DMS53 (cell line): ENCODE measurements around the gene THTPA.
"Not testable (repeated sequence)": the region's sequence is repeated elsewhere in the genome, so short reads cannot be mapped to it uniquely, and the experiment has no call there.

Experiments
- DNase-seq: peaks from one replicate; lab custom pipeline; 2025; lab: John Stamatoyannopoulos, UW

THTPA gene

DNA sequence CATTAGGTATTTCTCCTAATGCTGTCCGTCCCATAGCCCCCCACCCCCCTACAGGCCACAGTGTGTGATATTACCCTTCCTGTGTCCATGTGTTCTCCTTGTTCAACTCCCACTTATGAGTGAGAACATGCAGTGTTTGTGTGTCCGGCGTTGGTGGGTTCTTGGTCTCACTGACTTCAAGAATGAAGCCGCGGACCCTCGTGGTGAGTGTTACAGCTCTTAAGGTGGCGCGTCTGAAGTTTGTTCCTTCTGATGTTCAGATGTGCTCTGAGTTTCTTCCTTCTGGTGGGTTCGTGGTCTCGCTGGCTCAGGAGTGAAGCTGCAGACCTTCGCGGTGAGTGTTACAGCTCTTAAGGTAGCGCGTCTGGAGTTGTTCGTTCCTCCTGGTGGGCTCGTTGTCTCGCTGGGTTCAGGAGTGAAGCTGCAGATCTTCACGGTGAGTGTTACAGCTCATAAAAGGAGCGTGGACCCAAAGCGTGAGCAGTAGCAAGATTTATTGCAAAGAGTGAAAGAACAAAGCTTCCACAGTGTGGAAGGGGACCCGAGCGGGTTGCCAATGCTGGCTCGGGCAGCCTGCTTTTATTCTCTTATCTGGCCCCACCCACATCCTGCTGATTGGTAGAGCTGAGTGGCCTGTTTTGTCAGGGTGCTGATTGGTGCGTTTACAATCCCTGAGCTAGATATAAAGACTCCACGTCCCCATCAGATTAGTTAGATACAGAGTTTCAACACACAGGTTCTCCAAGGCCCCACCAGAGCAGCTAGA, 27.9 kb downstream of the THTPA start:
- not testable (repeated sequence) for DNase-seq

DNA sequence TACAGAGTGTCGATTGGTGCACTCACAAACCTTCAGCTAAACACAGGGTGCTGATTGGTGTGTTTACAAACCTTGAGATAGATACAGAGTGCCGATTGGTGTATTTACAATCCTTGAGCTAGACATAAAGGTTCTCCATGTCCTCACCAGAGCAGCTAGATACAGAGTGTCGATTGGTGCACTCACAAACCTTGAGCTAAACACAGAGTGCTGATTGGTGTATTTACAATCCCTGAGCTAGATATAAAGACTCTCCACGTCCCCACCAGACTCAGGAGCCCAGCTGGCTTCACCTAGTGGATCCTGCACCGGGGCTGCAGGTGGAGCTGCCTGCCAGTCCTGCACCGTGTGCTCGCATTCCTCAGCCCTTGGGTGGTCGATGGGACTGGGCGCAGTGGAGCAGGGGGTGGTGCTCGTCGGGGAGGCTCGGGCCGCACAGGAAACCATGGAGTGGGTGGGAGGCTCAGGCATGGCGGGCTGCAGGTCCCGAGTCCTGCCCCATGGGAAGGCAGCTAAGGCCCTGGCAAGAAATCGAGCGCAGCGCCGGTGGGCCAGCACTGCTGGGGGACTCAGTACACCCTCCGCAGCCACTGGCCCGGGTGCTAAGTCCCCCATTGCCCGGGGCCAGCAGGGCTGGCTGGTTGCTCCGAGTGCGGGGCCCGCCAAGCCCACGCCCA, 28.6 kb downstream of the THTPA start:
- DNase-seq = not testable (repeated sequence)

DNA sequence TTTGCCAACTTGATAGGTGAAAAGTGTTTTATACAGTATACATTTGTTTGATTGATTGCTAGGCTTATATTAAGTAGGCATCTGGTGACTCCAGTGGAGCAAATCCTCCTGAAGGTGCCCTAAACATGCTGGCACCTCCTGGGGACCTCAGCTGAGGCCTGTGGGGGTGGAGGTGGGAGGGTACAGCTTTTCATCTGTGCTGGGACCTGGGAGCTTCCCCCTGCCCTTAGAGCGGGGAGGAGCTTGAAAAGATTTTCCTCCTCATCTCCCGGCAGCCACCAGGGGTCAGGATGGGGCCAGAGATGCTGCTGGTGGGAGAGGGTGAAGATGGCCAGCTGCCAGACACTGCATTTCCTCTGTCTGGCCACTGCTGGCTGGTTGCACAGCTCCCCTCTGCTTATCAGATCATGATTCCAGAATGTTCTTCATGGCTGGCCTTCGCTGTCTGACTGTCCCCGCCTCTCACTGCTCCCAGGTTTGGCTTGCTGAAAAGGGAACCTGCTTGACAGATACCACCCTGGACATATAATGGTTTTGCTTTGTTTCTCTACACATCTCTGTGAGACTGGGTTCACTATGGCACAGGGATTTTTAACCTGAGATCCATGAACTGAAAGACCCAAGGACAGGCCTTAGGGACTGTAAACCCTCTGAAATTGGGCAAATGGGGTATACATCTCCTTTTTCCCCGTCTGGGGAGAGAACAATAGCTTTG, 33.0 kb downstream of the THTPA start:
- DNase-seq = peak; percentile 90

DNA sequence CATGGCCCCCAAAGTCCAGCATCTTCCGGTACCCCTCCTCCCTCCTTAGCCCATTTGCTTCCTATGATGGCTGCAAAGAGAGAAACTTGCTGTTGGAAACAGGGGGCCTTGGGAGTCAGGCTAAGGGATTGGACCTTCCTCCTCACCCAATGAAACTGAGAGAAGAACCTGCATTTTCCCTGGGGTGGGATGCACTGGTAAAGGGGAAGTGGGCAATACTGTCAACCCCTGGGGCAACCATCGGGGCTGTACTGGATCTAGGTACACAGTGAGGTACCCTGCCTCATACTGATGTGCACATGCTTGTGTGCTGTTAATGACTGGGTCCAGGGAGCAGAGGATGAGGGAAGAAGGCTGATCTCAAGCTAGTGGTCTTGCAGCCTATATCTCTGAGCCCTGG, 33.5 kb downstream of the THTPA start:
- DNase-seq = no peak

DNA sequence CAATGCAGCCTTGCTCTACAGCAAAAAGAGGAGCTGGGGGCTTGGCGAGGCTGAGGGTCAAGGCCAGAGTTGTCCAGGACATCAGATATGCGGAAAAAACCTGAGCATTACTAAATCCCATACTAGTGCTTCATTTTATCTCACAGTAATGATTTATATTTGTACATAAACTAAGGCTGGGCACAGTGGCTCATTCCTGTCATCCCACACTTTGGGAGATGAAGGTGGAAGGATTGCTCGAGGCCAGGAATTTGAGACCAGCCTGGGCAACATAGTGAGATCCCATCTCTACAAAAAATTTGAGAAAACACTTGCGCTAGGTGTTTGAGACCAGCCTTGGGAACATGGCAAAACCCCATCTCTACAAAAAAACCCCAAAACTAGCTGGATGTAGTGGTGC, 34.1 kb downstream of the THTPA start:
- DNase-seq = no peak

DNA sequence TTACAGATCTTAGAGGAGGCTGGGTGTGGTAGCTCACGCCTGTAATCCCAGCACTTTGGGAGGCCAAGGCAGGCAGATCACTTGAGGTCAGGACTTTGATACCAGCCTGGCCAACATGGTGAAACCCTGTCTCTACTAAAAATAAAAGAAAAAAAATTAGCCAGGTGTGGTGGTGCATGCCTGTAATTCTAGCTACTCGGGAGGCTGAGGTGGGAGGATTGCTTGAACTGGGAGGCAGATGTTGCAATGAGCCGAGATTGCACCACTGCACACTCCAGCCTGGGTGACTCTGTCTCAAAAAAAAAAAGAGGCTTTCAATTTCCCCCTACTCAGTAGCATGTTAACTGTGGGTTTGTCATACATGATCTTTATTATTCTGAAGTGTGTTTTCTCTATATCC, 38.1 kb downstream of the THTPA start:
- not testable (repeated sequence) for DNase-seq

DNA sequence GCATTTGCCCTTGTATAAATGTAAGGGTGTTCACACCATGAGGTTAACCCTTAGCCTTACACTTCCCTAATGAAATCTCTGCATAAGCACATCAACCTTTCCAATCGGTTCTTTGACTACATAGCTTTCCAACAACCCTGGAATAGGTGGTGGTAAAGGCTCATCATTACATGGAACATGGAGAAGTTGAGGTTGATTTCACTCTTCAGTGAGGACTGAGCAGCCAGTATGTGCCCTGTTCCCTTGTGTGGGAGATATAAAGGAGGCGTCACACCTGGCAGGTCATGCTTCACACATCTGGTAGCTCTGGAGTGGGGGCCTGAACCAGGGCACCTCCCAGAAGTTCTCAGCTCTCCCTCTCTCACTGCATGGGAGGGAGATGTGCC, 44.2 kb downstream of the THTPA start:
- no peak for DNase-seq

DNA sequence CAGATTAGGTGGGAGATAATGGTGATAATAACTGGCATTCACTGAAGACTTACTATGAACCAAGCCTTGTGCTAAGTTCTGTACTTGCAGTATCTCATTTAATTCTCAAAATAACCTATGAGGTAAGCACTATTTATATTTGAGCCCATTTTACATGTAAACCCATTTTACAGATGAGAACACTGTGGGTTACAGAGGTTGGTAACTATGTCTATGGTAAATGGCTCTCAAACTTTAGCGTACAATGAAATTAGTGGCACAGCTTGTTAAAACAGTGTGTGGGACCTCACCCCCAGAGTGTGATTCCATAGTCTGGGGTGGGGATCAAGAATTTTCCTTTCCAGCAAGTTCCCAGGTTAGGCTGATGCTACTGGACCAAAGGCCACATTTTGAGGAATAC, 44.7 kb downstream of the THTPA start:
- DNase-seq = no peak

DNA sequence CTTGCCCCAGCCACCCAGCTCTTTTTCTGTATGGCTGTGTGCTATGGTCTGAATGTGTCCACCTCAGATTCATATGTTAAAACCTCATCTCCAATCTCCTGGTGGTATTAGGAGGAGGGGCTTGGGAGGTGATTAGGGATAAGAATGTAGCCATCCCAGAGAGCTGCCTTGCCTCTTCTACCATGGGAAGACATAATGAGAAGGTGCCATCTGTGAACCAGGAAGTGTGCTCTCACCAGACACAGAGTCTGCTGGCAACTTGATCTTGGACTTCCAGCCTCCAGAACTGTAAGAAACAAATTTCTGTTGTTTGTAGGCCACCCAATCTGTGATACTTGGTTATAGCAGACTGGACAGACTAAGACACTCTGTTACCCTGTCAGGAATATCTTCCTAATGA, 45.4 kb downstream of the THTPA start:
- peak; percentile 38 for DNase-seq

DNA sequence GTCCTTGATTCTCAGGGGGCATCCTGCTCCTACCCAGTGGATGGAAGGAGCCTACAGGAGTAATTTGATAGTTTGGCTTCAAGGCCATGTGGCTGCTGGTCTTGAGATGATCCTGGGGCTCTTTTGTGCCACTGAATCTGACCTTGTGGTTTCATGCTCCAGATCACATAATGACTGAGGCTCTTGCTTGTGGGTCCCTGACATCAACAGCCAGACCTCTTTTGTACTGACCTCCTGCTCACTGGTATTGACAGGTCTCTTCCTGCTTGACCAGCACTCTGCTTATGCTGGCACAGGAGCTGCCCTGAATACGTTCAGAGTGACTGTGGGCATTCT, 45.7 kb downstream of the THTPA start:
- DNase-seq = peak; percentile 44

DNA sequence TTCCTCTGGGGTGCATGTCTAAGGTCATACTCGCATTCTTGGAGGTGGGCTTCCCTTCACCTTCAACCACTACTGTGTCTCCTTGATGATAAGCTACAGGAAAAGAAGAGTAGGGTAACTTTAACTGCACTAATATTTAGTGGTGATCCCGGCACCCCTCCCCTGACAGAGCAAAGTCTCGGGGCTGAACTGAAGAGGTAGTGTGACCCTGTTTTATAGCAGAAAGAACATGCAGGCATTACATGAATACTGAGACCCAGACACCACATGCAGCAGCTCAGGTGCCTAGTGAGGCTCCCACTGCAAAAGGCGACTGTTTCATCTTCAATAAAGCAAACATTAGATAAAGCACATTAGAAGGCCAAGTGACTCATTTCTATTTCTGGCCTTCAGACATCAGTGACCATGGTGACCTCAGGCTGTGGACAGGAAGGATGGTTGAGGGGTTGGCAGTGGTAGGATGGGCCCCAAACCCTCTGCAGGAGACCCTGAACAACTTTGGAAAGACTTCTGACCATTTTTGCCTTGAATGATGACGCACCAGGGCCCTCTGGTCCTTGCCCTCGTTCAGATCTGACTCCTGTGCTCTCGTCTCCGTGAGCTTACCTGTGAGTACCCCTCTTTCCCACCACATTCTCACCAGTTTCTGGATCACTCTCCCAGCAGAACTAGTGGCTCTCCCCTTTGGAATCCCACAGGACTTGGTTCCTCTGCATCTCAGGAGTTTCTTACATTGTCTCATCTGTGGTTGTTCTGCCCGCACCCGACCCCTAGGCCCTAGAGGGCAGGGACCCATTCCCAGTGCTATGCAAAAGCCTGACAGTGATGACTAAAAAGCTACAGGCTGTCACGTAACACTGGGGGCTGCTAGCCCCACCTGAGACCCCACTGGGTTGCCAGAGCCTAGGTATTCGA, 46.4 kb downstream of the THTPA start:
- peak; percentile 80 for DNase-seq

DNA sequence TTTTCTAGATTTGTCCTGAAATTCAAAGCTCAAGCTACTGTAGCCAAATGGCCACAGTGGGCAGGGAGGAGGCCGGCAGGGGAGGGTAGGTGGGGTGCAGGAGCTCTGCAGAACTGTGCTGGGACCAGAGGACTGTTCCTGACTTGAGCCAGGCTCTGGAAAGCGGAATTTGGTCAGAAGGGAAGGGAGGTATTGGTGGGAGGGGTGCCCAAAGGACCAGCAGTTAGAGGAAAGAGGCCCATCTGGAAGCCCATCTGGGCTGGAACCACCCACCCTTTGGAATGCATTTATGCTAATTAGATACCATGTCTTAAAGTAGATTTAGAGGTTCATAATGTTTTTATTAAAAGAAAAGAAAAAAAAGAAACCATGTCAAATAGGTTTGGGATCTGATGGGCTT, 47.0 kb downstream of the THTPA start:
- DNase-seq = no peak

DNA sequence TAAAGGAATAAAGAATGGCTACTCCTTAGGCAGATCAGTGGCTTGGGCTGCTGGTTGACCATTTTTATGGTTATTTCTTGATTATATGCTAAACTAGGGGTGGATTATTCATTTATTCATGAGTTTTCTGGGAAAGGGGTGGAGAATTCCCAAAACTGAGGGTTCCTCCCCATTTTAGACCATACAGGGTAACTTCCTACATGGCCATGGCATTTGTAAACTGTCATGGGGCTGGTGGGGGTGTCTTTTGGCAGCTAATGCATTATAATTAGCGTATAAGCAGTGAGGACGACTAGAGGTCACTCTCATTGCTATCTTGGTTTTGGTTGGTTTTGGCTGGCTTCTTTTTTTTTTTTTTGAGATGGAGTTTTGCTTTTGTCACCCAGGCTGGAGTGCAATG, 48.1 kb downstream of the THTPA start:
- DNase-seq = no peak

DNA sequence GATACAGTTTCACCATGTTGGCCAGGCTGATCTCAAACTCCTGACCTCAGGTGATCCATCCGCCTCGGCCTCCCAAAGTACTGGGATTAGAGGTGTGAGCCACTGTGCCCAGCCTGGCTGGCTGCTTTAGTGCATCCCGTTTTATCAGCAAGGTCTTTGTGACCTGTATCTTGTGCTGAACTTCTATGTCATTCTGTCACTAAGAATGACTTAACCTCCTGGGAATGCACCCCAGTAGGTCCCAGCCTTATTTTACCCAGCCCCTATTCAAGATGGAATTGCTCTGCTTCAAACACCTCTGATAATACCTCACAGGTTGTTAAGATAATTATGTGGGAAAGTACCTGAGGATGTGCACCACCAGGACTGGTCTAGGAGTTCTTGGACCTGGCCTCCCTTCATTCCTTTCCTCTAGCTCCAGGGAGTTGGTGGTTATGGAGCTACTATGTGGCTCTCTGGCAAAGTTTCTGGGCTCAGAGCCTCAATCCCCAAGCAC, 48.7 kb downstream of the THTPA start:
- DNase-seq = no peak

DNA sequence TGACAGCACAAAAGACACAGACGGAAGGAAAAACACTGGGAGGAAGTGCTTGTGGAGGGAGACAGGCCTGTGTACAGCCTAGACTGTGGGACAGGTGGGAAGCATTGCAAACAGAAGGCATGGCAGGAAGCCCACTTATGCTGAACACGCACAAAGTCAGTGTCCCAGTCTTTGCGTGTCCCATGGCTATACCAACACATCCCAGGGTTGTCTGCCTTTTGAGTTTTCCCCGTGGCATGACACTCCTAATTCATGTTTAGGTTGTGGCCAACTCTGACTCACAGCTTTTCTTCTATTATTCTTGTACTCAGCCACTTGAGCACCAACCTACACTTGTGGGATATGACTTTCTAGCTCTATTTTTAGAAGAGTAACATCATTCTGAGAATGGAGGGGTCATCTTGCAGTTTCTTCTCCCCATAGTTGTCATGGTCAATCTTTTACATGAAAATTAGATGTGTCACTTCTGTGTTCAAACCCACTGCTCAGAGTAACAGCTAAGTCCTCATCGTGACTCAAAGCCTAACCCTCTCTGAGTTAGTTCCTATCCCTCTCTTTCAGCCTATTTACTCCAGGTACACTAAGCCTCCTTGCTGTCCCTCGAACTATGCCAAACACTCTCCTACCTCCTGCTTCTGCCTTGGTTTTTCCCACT, 50.0 kb downstream of the THTPA start:
- no peak for DNase-seq

DNA sequence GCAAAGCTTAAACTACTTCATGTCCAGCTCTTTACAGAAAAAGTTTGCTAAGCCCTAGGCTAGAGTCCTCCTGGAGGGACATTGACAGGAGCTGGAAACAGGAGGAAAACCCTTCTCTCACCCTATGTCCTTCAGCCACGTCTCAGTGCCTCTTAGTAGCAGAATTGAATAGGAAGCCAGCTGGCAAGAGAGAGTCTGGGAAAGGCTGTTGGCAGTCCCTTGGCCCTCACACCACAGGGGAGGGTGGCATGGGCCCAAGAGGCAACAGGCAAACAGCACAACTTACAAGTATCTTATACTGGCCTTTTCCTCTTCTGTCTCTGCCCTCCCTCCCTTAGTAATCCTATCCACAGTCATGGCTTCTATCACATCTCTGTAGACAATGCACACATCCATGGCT, 52.4 kb downstream of the THTPA start:
- DNase-seq = no peak

DNA sequence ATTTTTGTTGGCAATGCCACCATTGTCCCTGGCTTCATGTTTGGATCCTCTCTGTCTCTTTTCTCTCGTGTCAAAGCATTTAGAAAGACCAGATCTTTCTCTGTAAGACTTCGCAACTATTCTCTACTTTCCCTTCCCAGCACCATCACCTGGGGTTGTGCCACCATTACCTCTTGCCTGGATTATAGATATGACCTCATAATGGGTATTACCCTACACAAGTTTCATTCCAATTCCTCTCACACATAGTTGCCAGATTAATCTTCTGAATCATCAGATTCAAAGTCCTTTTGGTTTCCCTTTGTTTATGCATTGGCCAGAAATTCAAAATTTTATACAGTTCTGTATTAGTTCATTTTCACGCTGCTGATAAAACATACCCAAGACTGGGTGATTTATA, 52.9 kb downstream of the THTPA start:
- DNase-seq = no peak

DNA sequence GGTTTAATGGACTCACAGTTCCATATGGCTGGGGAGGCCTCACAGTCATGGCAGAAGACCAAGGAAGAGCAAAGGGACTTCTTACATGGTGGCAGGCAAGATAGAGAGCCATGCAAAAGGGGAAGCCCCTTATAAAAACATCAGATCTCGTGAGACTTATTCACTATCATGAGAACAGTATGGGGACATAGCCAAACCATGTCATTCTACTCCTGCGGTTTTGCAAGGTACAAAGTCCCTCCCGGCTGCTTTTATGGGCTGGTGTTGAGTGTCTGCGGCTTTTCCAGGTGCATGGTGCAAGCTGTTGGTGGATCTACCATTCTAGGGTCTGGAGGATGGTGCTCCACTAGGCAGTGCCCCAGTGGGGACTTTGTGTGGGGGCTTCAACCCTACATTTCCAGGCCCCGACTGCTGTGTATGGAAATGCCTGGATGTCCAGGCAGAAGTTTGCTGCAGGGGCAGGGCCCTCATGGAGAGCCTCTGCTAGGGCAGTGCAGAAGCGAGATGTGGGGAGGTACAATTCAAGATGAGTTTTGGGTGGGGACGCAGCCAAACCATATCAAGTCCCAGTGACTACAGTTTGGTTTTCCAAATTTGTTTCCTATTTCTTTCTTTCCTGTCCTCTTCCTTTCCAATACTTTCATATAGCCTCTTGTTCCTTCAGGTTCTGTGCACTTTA, 53.5 kb downstream of the THTPA start:
- DNase-seq = not testable (repeated sequence)
